HEK293T (cell line): ENCODE data around the gene ADAMTS17.

Experiments
- ARNT ChIP-seq: fragments of 450-650 bp; IDR thresholded peaks from 2 replicates; pipeline ENCODE4 v1.6.1; 2017; ENCODE audit warnings: mild to moderate bottlenecking
- BHLHE40 ChIP-seq: fragments of 450-650 bp; IDR thresholded peaks from 2 replicates; pipeline ENCODE4 v1.6.1; 2016; ENCODE audit warnings: mild to moderate bottlenecking, moderate library complexity, borderline replicate concordance
- CTBP1 ChIP-seq: fragments of 450-650 bp; IDR thresholded peaks from 2 replicates; pipeline ENCODE4 v1.6.1; 2016; ENCODE audit warnings: borderline replicate concordance
- FOXA1 ChIP-seq: fragments of 450-650 bp; IDR thresholded peaks from 2 replicates; pipeline ENCODE4 v1.6.1; 2016; ENCODE audit warnings: mild to moderate bottlenecking
- FOXK2 ChIP-seq: fragments of 450-650 bp; IDR thresholded peaks from 2 replicates; pipeline ENCODE4 v1.6.1; 2016; ENCODE audit warnings: mild to moderate bottlenecking
- FOXM1 ChIP-seq: fragments of 450-650 bp; IDR thresholded peaks from 2 replicates; pipeline ENCODE4 v1.6.1; 2017; ENCODE audit warnings: mild to moderate bottlenecking, borderline replicate concordance
- HDGF ChIP-seq: fragments of 450-650 bp; IDR thresholded peaks from 2 replicates; pipeline ENCODE4 v1.6.1; 2017; ENCODE audit warnings: antibody characterized with exemption, borderline replicate concordance
- LEF1 ChIP-seq: fragments of 450-650 bp; IDR thresholded peaks from 2 replicates; pipeline ENCODE4 v1.6.1; 2017; ENCODE audit warnings: mild to moderate bottlenecking, borderline replicate concordance
- NFRKB ChIP-seq: fragments of 450-650 bp; IDR thresholded peaks from 2 replicates; pipeline ENCODE4 v1.6.1; 2016; ENCODE audit warnings: mild to moderate bottlenecking, moderate library complexity
- SP1 ChIP-seq: fragments of 450-650 bp; IDR thresholded peaks from 2 replicates; pipeline ENCODE4 v1.6.1; 2017
- SUZ12 ChIP-seq: fragments of 450-650 bp; IDR thresholded peaks from 2 replicates; pipeline ENCODE4 v1.6.1; 2016; ENCODE audit warnings: mild to moderate bottlenecking
- TARDBP ChIP-seq: fragments of 450-650 bp; IDR thresholded peaks from 2 replicates; pipeline ENCODE4 v1.6.1; 2016
- ZNF384 ChIP-seq: fragments of 450-650 bp; IDR thresholded peaks from 2 replicates; pipeline ENCODE4 v1.6.1; 2016
- TF ChIP-seq, protein P1 (sequence below): fragments of 450-650 bp; IDR thresholded peaks from 2 replicates; pipeline ENCODE4 v1.6.1; 2016

DNA sequence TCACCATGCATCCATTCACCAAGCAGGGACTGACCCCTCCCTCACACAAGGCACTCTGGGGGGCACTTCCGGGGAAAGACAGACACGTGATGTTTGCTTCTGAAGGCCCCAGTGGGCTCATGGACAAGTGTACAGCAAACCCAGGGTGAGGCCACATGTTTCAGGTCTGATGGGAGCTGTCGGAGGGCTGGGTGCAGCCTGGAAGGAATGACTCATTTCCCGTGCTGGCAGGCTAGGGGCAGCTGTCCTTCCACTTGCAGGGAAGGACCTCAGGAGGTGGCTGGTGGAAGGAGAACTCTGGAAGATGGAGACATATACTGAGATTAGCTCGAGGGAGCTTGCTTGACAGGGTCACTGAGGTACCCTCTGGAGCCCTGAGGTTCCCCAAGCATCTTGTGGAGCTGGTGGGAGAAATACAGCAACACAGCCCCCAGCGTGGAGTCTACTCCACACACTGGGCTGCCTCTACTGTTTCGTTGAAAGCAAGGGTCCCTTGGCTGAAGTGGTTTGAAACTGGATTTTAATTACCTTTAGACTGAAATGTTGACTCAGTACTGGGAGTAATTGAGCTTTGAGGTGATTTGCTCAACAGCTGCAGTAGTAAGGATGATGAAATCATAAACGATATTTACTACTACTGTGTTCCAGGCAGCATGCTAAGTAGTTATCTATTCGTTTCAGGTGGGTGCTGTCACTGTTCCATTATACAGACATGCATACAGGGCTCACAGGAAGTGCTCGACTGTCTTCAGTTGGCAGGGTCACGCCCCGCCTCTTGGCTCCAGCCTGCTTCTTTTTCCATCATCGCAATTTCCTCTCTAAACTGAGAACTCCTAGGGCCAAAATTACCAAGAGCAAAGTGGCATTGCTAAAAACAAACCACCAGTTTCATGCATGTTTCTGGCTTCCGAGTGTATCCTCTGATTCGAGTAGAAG is 230.4 kb downstream of the ADAMTS17 start:
- TF ChIP-seq FOXA1 (no peak), SUZ12 (no peak), NFRKB (no peak), SP1 (no peak), LEF1 (no peak), HDGF (no peak), BHLHE40 (no peak), FOXM1 (no peak), ZNF384 (no peak), CTBP1 (no peak), FOXK2 (no peak), ARNT (no peak), TARDBP (no peak)
- TF ChIP-seq, protein P1, sequence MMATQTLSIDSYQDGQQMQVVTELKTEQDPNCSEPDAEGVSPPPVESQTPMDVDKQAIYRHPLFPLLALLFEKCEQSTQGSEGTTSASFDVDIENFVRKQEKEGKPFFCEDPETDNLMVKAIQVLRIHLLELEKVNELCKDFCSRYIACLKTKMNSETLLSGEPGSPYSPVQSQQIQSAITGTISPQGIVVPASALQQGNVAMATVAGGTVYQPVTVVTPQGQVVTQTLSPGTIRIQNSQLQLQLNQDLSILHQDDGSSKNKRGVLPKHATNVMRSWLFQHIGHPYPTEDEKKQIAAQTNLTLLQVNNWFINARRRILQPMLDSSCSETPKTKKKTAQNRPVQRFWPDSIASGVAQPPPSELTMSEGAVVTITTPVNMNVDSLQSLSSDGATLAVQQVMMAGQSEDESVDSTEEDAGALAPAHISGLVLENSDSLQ, result no peak
